D341Med (cell line): ENCODE data around the gene COASY.

Experiments used
- DNase-seq: peaks from one replicate; pipeline ENCODE4 v3.0.0; 2012; ENCODE audit warnings: low spot score

COASY gene

GRCh38 chr17:42613699-42614295 is 51.8 kb downstream of the COASY start:
- DNase-seq, result no peak
